ENCODE data around the gene TLR8. TPM values are rescaled to one million over a fixed set of nuclear protein-coding genes. Genes with fewer than 3 reads are reported as not detected.

The TLR8 gene
- total RNA-seq, 1 experiment from 2014 or later, result not detected

DNA sequence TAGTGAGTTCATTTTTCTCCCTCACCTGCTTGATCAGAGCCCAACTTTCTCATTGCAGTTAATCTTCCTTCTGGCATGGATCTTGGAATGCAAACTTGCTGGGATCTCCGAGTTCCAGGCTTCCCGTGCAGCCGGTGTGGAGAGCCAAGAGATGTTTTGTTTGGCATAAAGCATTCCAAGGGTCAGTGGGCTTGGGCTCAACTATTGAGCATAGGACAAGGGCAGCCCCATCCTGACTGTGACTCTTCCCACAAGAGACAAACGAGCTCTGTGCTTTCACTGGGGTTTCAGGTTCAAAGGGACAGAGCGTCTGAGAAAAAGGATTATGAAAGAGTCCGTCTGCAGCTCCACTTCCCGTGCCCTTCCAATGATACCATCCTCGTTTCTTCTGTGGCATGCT lies 29.0 kb upstream of the TLR8 start:
- no peak overlapping the region for H3K27ac ChIP-seq (ENCODE audit: low read length)
- no peaks in the 10 kb centered on the region for H3K36me3 ChIP-seq (ENCODE audit: insufficient read depth, low read length)
- no peak overlapping the region for H3K4me2 ChIP-seq (ENCODE audit: low read depth, low read length, poor library complexity, severe bottlenecking)
- H3K9me2 ChIP-seq (replicated peaks; ENCODE audit: insufficient read depth, low read length), result no peaks in the 10 kb centered on the region
- H3K9ac ChIP-seq (ENCODE audit: low read length), result no peak overlapping the region
- no peak for DNase-seq
- no peaks in the 10 kb centered on the region for H3K27me3 ChIP-seq (ENCODE audit: low read length)
- H3K4me1 ChIP-seq (ENCODE audit: low read length), result 0 out of 2 replicates have a peak, but pooled peaks cover 3% of the 10 kb centered on the region
- no peaks in the 10 kb centered on the region for H3K79me2 ChIP-seq (ENCODE audit: low read length)
- H3K9me3 ChIP-seq (ENCODE audit: low read length), result no peaks in the 10 kb centered on the region
- H4K20me1 ChIP-seq (ENCODE audit: insufficient read depth, low read depth, low read length), result no peaks in the 10 kb centered on the region
- no peak overlapping the region for H3K4me3 ChIP-seq (ENCODE audit: low read length)
- no peak overlapping the region for H2AFZ ChIP-seq (ENCODE audit: low read length)

GRCh38 chrX:12878536-12878935 lies 27.9 kb upstream of the TLR8 start:
- Histone ChIP-seq H3K9ac (ENCODE audit: low read length) (no peak overlapping the region), H4K20me1 (ENCODE audit: insufficient read depth, low read depth, low read length) (no peaks in the 10 kb centered on the region), H3K9me3 (ENCODE audit: low read length) (no peaks in the 10 kb centered on the region), H2AFZ (ENCODE audit: low read length) (no peak overlapping the region), H3K4me3 (ENCODE audit: low read length) (no peak overlapping the region), H3K27me3 (ENCODE audit: low read length) (no peaks in the 10 kb centered on the region), H3K4me1 (ENCODE audit: low read length) (0 out of 2 replicates have a peak, but pooled peaks cover 3% of the 10 kb centered on the region), H3K27ac (ENCODE audit: low read length) (no peak overlapping the region), H3K4me2 (ENCODE audit: low read depth, low read length, poor library complexity, severe bottlenecking) (no peak overlapping the region), H3K79me2 (ENCODE audit: low read length) (no peaks in the 10 kb centered on the region), H3K36me3 (ENCODE audit: insufficient read depth, low read length) (no peaks in the 10 kb centered on the region), H3K9me2 (replicated peaks; ENCODE audit: insufficient read depth, low read length) (no peaks in the 10 kb centered on the region)
- no peak for DNase-seq

- no peak for DNase-seq
- H3K9me2 ChIP-seq (replicated peaks; ENCODE audit: insufficient read depth, low read length), result no peaks in the 10 kb centered on the region
- no peaks in the 10 kb centered on the region for H3K4me1 ChIP-seq (ENCODE audit: low read length)
Measured at GRCh38 chrX:12881914-12882313, 24.5 kb upstream of the TLR8 start.

GRCh38 chrX:12885508-12885907 lies 20.9 kb upstream of the TLR8 start:
- H3K4me3 ChIP-seq (ENCODE audit: low read length), result no peak overlapping the region
- no peaks in the 10 kb centered on the region for H3K27me3 ChIP-seq (ENCODE audit: low read length)
- H3K36me3 ChIP-seq (ENCODE audit: insufficient read depth, low read length), result no peaks in the 10 kb centered on the region
- peaks cover 5% of the 10 kb centered on the region; the same call in 1 of the 2 replicates for H3K4me1 ChIP-seq (ENCODE audit: low read length)
- H3K79me2 ChIP-seq (ENCODE audit: low read length), result no peaks in the 10 kb centered on the region
- DNase-seq, result no peak
- no peak overlapping the region for H3K4me2 ChIP-seq (ENCODE audit: low read depth, low read length, poor library complexity, severe bottlenecking)
- no peak overlapping the region for H3K27ac ChIP-seq (ENCODE audit: low read length)
- no peaks in the 10 kb centered on the region for H3K9me3 ChIP-seq (ENCODE audit: low read length)
- H4K20me1 ChIP-seq (ENCODE audit: insufficient read depth, low read depth, low read length), result no peaks in the 10 kb centered on the region
- H3K9ac ChIP-seq (ENCODE audit: low read length), result no peak overlapping the region
- no peaks in the 10 kb centered on the region for H3K9me2 ChIP-seq (replicated peaks; ENCODE audit: insufficient read depth, low read length)
- no peak overlapping the region for H2AFZ ChIP-seq (ENCODE audit: low read length)

More at GRCh38 chrX:12881914-12882313, 24.5 kb upstream of the TLR8 start:
- H3K27ac ChIP-seq (ENCODE audit: low read length), result no peak overlapping the region
- H3K4me2 ChIP-seq (ENCODE audit: low read depth, low read length, poor library complexity, severe bottlenecking), result no peak overlapping the region
- H2AFZ ChIP-seq (ENCODE audit: low read length), result no peak overlapping the region
- no peaks in the 10 kb centered on the region for H3K27me3 ChIP-seq (ENCODE audit: low read length)
- no peaks in the 10 kb centered on the region for H3K36me3 ChIP-seq (ENCODE audit: insufficient read depth, low read length)
- no peaks in the 10 kb centered on the region for H3K9me3 ChIP-seq (ENCODE audit: low read length)
- H3K79me2 ChIP-seq (ENCODE audit: low read length), result no peaks in the 10 kb centered on the region
- H4K20me1 ChIP-seq (ENCODE audit: insufficient read depth, low read depth, low read length), result no peaks in the 10 kb centered on the region
- H3K4me3 ChIP-seq (ENCODE audit: low read length), result no peak overlapping the region
- H3K9ac ChIP-seq (ENCODE audit: low read length), result no peak overlapping the region

- H3K79me2 ChIP-seq (ENCODE audit: low read length), result no peaks in the 10 kb centered on the region
- no peaks in the 10 kb centered on the region for H3K9me2 ChIP-seq (replicated peaks; ENCODE audit: insufficient read depth, low read length)
- H3K9me3 ChIP-seq (ENCODE audit: low read length), result no peaks in the 10 kb centered on the region
- no peak overlapping the region for H3K27ac ChIP-seq (ENCODE audit: low read length)
- no peak overlapping the region for H3K4me2 ChIP-seq (ENCODE audit: low read depth, low read length, poor library complexity, severe bottlenecking)
- no peak overlapping the region for H3K9ac ChIP-seq (ENCODE audit: low read length)
- H3K4me3 ChIP-seq (ENCODE audit: low read length), result no peak overlapping the region
- H3K4me1 ChIP-seq (ENCODE audit: low read length), result peaks cover 9% of the 10 kb centered on the region; the same call in 1 of the 2 replicates
- no peak overlapping the region for H2AFZ ChIP-seq (ENCODE audit: low read length)
- no peaks in the 10 kb centered on the region for H3K27me3 ChIP-seq (ENCODE audit: low read length)
- no peak for DNase-seq
- no peaks in the 10 kb centered on the region for H3K36me3 ChIP-seq (ENCODE audit: insufficient read depth, low read length)
- no peaks in the 10 kb centered on the region for H4K20me1 ChIP-seq (ENCODE audit: insufficient read depth, low read depth, low read length)
Measured at GRCh38 chrX:12886545-12886944, 19.9 kb upstream of the TLR8 start.

- Histone ChIP-seq H3K36me3 (ENCODE audit: insufficient read depth, low read length) (no peaks in the 10 kb centered on the region), H3K4me1 (ENCODE audit: low read length) (peaks cover 9% of the 10 kb centered on the region; the same call in 1 of the 2 replicates), H3K9me2 (replicated peaks; ENCODE audit: insufficient read depth, low read length) (no peaks in the 10 kb centered on the region), H3K9ac (ENCODE audit: low read length) (no peak overlapping the region), H3K27ac (ENCODE audit: low read length) (no peak overlapping the region), H3K9me3 (ENCODE audit: low read length) (no peaks in the 10 kb centered on the region), H2AFZ (ENCODE audit: low read length) (no peak overlapping the region), H3K4me2 (ENCODE audit: low read depth, low read length, poor library complexity, severe bottlenecking) (no peak overlapping the region), H3K4me3 (ENCODE audit: low read length) (no peak overlapping the region), H3K27me3 (ENCODE audit: low read length) (no peaks in the 10 kb centered on the region), H3K79me2 (ENCODE audit: low read length) (no peaks in the 10 kb centered on the region), H4K20me1 (ENCODE audit: insufficient read depth, low read depth, low read length) (no peaks in the 10 kb centered on the region)
- no peak for DNase-seq
Measured at GRCh38 chrX:12887141-12887540, 19.3 kb upstream of the TLR8 start.

GRCh38 chrX:12887767-12888166 lies 18.7 kb upstream of the TLR8 start:
- H4K20me1 ChIP-seq (ENCODE audit: insufficient read depth, low read depth, low read length), result no peaks in the 10 kb centered on the region
- H3K27me3 ChIP-seq (ENCODE audit: low read length), result no peaks in the 10 kb centered on the region
- no peak overlapping the region for H3K4me2 ChIP-seq (ENCODE audit: low read depth, low read length, poor library complexity, severe bottlenecking)
- H3K9me2 ChIP-seq (replicated peaks; ENCODE audit: insufficient read depth, low read length), result no peaks in the 10 kb centered on the region
- no peaks in the 10 kb centered on the region for H3K36me3 ChIP-seq (ENCODE audit: insufficient read depth, low read length)
- H3K4me3 ChIP-seq (ENCODE audit: low read length), result no peak overlapping the region
- H3K4me1 ChIP-seq (ENCODE audit: low read length), result peaks cover 9% of the 10 kb centered on the region; the same call in 1 of the 2 replicates
- no peaks in the 10 kb centered on the region for H3K79me2 ChIP-seq (ENCODE audit: low read length)
- DNase-seq, result no peak
- no peak overlapping the region for H2AFZ ChIP-seq (ENCODE audit: low read length)
- H3K9ac ChIP-seq (ENCODE audit: low read length), result no peak overlapping the region
- H3K27ac ChIP-seq (ENCODE audit: low read length), result no peak overlapping the region
- H3K9me3 ChIP-seq (ENCODE audit: low read length), result no peaks in the 10 kb centered on the region

DNA sequence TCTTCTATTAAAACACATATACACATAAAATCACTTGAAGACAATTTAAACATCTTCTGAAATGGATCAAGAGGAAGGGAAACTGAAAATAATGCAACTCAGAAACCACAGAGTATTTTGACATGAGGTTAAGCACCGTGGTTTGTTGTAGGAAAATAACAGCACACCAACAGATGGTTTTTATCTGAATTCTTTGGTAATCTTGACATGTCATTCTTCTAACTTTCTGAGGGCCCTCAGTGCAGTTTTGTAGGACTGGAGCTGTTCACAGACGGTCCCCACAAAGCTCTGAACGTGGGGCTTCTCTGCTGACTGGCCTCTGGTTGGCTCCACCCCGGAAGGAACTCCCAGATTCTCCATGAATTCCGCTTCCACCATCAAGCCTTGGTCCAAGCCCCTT lies 16.0 kb upstream of the TLR8 start:
- Histone ChIP-seq H3K9ac (ENCODE audit: low read length) (no peak overlapping the region), H2AFZ (ENCODE audit: low read length) (no peak overlapping the region), H3K27ac (ENCODE audit: low read length) (no peak overlapping the region), H3K36me3 (ENCODE audit: insufficient read depth, low read length) (no peaks in the 10 kb centered on the region), H3K9me2 (replicated peaks; ENCODE audit: insufficient read depth, low read length) (no peaks in the 10 kb centered on the region), H3K27me3 (ENCODE audit: low read length) (no peaks in the 10 kb centered on the region), H3K4me1 (ENCODE audit: low read length) (peaks cover 12% of the 10 kb centered on the region; the same call in 1 of the 2 replicates), H3K4me2 (ENCODE audit: low read depth, low read length, poor library complexity, severe bottlenecking) (no peak overlapping the region), H4K20me1 (ENCODE audit: insufficient read depth, low read depth, low read length) (no peaks in the 10 kb centered on the region), H3K9me3 (ENCODE audit: low read length) (no peaks in the 10 kb centered on the region), H3K4me3 (ENCODE audit: low read length) (no peak overlapping the region), H3K79me2 (ENCODE audit: low read length) (no peaks in the 10 kb centered on the region)
- DNase-seq, result no peak

GRCh38 chrX:12891171-12891570 lies 15.2 kb upstream of the TLR8 start:
- Histone ChIP-seq H3K9me3 (ENCODE audit: low read length) (no peaks in the 10 kb centered on the region), H3K9me2 (replicated peaks; ENCODE audit: insufficient read depth, low read length) (no peaks in the 10 kb centered on the region), H3K36me3 (ENCODE audit: insufficient read depth, low read length) (no peaks in the 10 kb centered on the region), H4K20me1 (ENCODE audit: insufficient read depth, low read depth, low read length) (no peaks in the 10 kb centered on the region), H3K4me1 (ENCODE audit: low read length) (peaks cover 12% of the 10 kb centered on the region; the same call in 1 of the 2 replicates), H2AFZ (ENCODE audit: low read length) (no peak overlapping the region), H3K79me2 (ENCODE audit: low read length) (no peaks in the 10 kb centered on the region), H3K27me3 (ENCODE audit: low read length) (no peaks in the 10 kb centered on the region), H3K27ac (ENCODE audit: low read length) (no peak overlapping the region), H3K4me2 (ENCODE audit: low read depth, low read length, poor library complexity, severe bottlenecking) (no peak overlapping the region), H3K9ac (ENCODE audit: low read length) (no peak overlapping the region), H3K4me3 (ENCODE audit: low read length) (no peak overlapping the region)
- DNase-seq, result no peak
